Parathyroid adenoma (tissue), 2 donors: Measurements from ENCODE around the gene MYL5.
"Not testable (repeated sequence)": the region's sequence is repeated elsewhere in the genome, so short reads cannot be mapped to it uniquely, and the experiment has no call there.

Experiments
- H2AFZ ChIP-seq: fragments of 300-600 bp; sonication (generic); one replicate; pipeline ENCODE4 v1.7.0; 2017; ENCODE audit warnings: antibody characterized with exemption, mild to moderate bottlenecking
- H3K27ac ChIP-seq: fragments of 300-600 bp; sonication (generic); one replicate; pipeline ENCODE4 v1.7.0; 2017
- H3K27me3 ChIP-seq: fragments of 300-600 bp; sonication (generic); one replicate; pipeline ENCODE4 v1.7.0; 2017; ENCODE audit warnings: low read length; ENCODE audit not compliant: control insufficient read depth, insufficient read depth
- H3K36me3 ChIP-seq: fragments of 300-600 bp; sonication (generic); one replicate; pipeline ENCODE4 v1.7.0; 2017; ENCODE audit warnings: low read length; ENCODE audit not compliant: control insufficient read depth, insufficient read depth
- H3K4me1 ChIP-seq: fragments of 300-600 bp; sonication (generic); one replicate; pipeline ENCODE4 v1.7.0; 2017; ENCODE audit warnings: control low read depth
- H3K4me2 ChIP-seq: fragments of 300-600 bp; sonication (generic); one replicate; pipeline ENCODE4 v1.7.0; 2017; ENCODE audit warnings: low read length
- H3K4me3 ChIP-seq: fragments of 300-600 bp; sonication (generic); one replicate; pipeline ENCODE4 v1.7.0; 2017; ENCODE audit warnings: low read depth, low read length
- H3K79me2 ChIP-seq: fragments of 300-600 bp; sonication (generic); one replicate; pipeline ENCODE4 v1.7.0; 2017; ENCODE audit warnings: control low read depth
- H3K9ac ChIP-seq: fragments of 300-600 bp; sonication (generic); one replicate; pipeline ENCODE4 v1.7.0; 2017; ENCODE audit warnings: mild to moderate bottlenecking
- H3K9me3 ChIP-seq: fragments of 300-600 bp; sonication (generic); one replicate; pipeline ENCODE4 v1.7.0; 2017; ENCODE audit warnings: low read length; ENCODE audit not compliant: control insufficient read depth
- TF ChIP-seq, protein P1 (sequence below): fragments of 300-600 bp; sonication (generic); IDR thresholded peaks from one replicate; pipeline ENCODE4 v1.7.0; 2017; ENCODE audit warnings: antibody characterized with exemption, mild to moderate bottlenecking
- donor health status: primary hyperparathyroidism.

Gene MYL5

GRCh38 chr4:726838-727237, 52.5 kb downstream of the MYL5 start:
- Histone ChIP-seq H3K36me3 (no peaks in the 10 kb centered on the region), H3K27ac (no peak overlapping the region), H3K79me2 (no peaks in the 10 kb centered on the region), H3K9ac (no peak overlapping the region), H2AFZ (no peak overlapping the region), H3K4me3 (no peak overlapping the region), H3K27me3 (no peaks in the 10 kb centered on the region), H3K9me3 (no peaks in the 10 kb centered on the region), H3K4me2 (no peak overlapping the region), H3K4me1 (no peaks in the 10 kb centered on the region)
- TF ChIP-seq, protein P1, sequence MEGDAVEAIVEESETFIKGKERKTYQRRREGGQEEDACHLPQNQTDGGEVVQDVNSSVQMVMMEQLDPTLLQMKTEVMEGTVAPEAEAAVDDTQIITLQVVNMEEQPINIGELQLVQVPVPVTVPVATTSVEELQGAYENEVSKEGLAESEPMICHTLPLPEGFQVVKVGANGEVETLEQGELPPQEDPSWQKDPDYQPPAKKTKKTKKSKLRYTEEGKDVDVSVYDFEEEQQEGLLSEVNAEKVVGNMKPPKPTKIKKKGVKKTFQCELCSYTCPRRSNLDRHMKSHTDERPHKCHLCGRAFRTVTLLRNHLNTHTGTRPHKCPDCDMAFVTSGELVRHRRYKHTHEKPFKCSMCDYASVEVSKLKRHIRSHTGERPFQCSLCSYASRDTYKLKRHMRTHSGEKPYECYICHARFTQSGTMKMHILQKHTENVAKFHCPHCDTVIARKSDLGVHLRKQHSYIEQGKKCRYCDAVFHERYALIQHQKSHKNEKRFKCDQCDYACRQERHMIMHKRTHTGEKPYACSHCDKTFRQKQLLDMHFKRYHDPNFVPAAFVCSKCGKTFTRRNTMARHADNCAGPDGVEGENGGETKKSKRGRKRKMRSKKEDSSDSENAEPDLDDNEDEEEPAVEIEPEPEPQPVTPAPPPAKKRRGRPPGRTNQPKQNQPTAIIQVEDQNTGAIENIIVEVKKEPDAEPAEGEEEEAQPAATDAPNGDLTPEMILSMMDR: no peak

DNA sequence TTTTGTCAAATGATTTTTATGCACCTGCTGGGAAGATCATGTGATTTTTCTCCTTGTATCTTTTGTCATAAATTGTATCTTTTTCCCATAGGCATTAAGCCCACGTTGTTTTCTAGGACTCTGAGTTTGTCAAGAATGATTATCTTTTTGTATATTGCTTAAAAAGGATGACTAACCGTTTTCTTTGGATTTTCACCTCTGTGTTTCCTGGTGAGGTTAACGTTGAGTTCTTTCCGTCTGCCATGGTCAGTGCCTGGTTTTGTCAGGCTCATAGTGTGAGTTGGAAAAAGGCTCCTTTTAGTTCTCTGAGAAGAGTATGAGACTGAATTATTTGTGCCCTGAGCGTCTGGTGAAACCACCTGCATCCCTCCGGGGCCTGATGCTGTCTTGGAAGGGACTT, 53.2 kb downstream of the MYL5 start:
- Histone ChIP-seq H3K36me3 (no peaks in the 10 kb centered on the region), H3K4me3 (no peak overlapping the region), H3K27me3 (no peaks in the 10 kb centered on the region), H2AFZ (no peak overlapping the region), H3K4me1 (no peaks in the 10 kb centered on the region), H3K4me2 (no peak overlapping the region), H3K9ac (no peak overlapping the region), H3K9me3 (no peaks in the 10 kb centered on the region), H3K27ac (no peak overlapping the region), H3K79me2 (no peaks in the 10 kb centered on the region)
- TF ChIP-seq, protein P1: no peak

DNA sequence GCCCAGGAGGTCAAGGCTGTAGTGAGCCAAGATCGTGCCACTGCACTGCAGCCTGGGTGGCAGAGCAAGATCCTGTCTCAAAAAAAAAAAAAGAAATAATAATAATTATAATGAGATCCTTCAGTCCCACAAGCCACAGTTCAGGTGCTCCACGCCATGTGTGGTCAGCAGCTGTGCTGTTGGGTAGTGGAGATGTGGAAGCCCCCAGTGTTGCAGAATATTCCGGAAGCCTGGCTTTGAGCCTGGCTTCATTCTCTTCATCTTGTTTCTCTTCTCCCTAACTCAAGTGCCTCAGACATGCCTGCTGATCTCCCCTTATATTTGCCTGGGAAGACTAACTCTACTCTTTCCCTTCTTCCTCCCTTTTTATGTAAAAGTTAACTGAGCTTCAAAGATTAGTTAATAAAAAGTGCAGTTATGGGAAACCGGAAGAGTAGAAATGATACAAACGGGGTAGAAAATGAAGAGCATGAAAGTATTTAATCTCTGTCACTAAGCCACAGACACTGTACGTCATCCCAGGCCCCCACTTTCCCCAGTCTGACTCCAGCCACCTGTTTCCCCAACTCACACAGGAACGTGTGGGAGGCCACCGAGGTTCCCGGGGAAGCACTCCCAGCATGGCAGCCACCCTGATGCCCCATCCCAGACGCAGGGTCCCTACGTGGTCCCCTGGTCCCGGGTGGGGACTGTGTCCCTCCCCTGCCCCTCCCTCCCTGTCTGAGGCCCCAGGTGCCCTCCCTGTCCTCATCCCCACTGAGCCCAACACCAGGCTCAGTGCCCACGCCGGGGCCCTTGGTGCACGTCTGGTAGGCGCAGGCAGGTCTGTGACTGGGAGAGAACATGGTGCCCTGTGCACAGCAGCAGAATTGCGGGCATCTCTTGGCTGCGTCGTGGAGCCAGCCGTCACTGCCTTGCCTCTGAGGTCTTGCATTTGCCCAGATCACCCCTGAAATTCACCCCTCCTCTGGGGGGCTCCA, 55.3 kb downstream of the MYL5 start:
- no peak overlapping the region for H3K9ac ChIP-seq
- no peak overlapping the region for H2AFZ ChIP-seq
- TF ChIP-seq, protein P1: no peak
- H3K27ac ChIP-seq: no peak overlapping the region
- H3K79me2 ChIP-seq: no peaks in the 10 kb centered on the region
- H3K36me3 ChIP-seq: no peaks in the 10 kb centered on the region
- no peaks in the 10 kb centered on the region for H3K4me1 ChIP-seq
- H3K9me3 ChIP-seq: no peaks in the 10 kb centered on the region
- H3K4me2 ChIP-seq: no peak overlapping the region
- H3K4me3 ChIP-seq: no peak overlapping the region
- no peaks in the 10 kb centered on the region for H3K27me3 ChIP-seq

DNA sequence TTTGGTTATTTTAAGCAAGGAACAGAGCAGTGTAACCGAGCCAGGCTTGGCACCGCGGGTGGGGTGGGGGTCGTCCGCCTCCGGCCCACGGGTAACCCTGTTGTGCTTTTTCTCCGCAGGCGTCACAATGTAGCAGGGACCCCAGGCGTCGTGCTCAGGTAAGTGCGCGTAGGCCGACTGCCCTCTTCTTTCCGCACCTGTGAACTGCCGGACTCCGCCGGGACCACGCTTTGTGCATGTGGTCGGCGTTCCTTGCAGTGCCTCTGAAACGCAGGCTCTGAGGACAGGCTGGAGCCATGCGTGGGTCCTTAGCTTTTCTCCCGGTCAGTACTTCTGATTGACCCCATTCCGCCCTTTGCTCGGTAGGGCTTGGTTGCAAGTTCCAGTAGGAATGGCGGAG, 56.2 kb downstream of the MYL5 start:
- Histone ChIP-seq H3K4me1 (no peaks in the 10 kb centered on the region), H3K79me2 (no peaks in the 10 kb centered on the region), H3K4me3 (no peak overlapping the region), H3K27ac (no peak overlapping the region), H3K4me2 (no peak overlapping the region), H3K9ac (no peak overlapping the region), H3K36me3 (no peaks in the 10 kb centered on the region), H3K27me3 (no peaks in the 10 kb centered on the region), H2AFZ (no peak overlapping the region), H3K9me3 (no peaks in the 10 kb centered on the region)
- TF ChIP-seq, protein P1: no peak

GRCh38 chr4:730946-731904, 56.9 kb downstream of the MYL5 start:
- not testable (repeated sequence) for H3K4me3 ChIP-seq, H2AFZ ChIP-seq, H3K4me2 ChIP-seq, H3K79me2 ChIP-seq, H3K27ac ChIP-seq, H3K27me3 ChIP-seq, H3K36me3 ChIP-seq, H3K9me3 ChIP-seq, H3K4me1 ChIP-seq, H3K9ac ChIP-seq
